Right lobe of liver (tissue), 6 donors: ENCODE results near the gene C1QL1. TPM values are rescaled to one million over a fixed set of nuclear protein-coding genes. Genes with fewer than 3 reads are reported as not detected.

Experiments used
- ATAC-seq, 4 donors: fragments of 200-7000 bp; cut with Tn5 transposase; one replicate each; pipeline ENCODE4 v1.9.1; 2020; ENCODE audit warnings: mild to moderate bottlenecking in 4 of 4, moderate library complexity in 4 of 4
- DNase-seq, 3 donors: peaks; one replicate each; pipeline ENCODE4 v3.0.0-alpha.2; 2020
- H3K27ac ChIP-seq, 3 donors: fragments of 200-600 bp; one replicate each; pipeline ENCODE4 v1.8.0; 2022
- H3K27me3 ChIP-seq, 2 donors: fragments of 200-600 bp; one replicate each; pipeline ENCODE4 v1.8.0; 2022
- H3K36me3 ChIP-seq, 4 donors: fragments of 200-600 bp; sonication (generic) in 1 of 4; one replicate each; pipeline versions ENCODE4 v1.5.1 to v1.8.0; 2017 to 2022; ENCODE audit warnings: control low read depth in 1 of 4
- H3K4me1 ChIP-seq, 4 donors: fragments of 200-600 bp; sonication (generic) in 1 of 4; one replicate each; pipeline versions ENCODE4 v1.5.1 to v1.8.0; 2017 to 2022; ENCODE audit warnings: control low read depth in 1 of 4
- H3K4me3 ChIP-seq, 3 donors: fragments of 200-600 bp; one replicate each; pipeline ENCODE4 v1.8.0; 2022
- H3K9me3 ChIP-seq, 4 donors: fragments of 200-600 bp; sonication (generic) in 1 of 4; one replicate each; pipeline versions ENCODE4 v1.5.1 to v1.8.0; 2017 to 2022; ENCODE audit warnings: control low read depth in 1 of 4
- POLR2A ChIP-seq: fragments of 450-650 bp; IDR thresholded peaks from one replicate; pipeline ENCODE4 v1.6.1; 2017; ENCODE audit warnings: antibody characterized with exemption, mild to moderate bottlenecking
- WGBS: methylation state at CpG from one replicate; pipeline ENCODE4 v1.1.6; 2018; ENCODE audit warnings: low coverage, low lambda C conversion rate; ENCODE audit not compliant: insufficient coverage; ENCODE audit errors: missing lambda C conversion rate; 5-methylcytosine and 5-hydroxymethylcytosine counted together
- intact Hi-C, 2 donors: fragments of 100-400 bp; cut with DNase I; formaldehyde crosslinking; loops; one replicate each; pipeline versions ENCODE4 v1.11.2 to v1.14.1; 2022
- total RNA-seq, 6 experiments: library from RNA; depleted of rRNA in 2 of 6; stranded (reverse); fragments of >200 nt in 2 of 6; fragmentation: NEBNext Ultra II Directional in 3 of 6; extraction: Animal tissue kit (Norgen Biotek cat#: 25700) in 3 of 6; gene quantifications; one replicate each; pipeline versions ENCODE4 v1.1.0 to v1.2.4, GENCODE V29; 2016 to 2023
- TF ChIP-seq, protein P1 (sequence below), 4 donors: fragments of 200-600 bp in 3 of 4; fragments of 450-650 bp in 1 of 4; IDR thresholded peaks; one replicate each; pipeline versions ENCODE4 v1.5.1 to v1.8.0; 2016 to 2022; ENCODE audit warnings: antibody characterized with exemption in 4 of 4, mild to moderate bottlenecking in 2 of 4
- donor health status: DM: no; HTN: yes; CAD: no.
- donor health status: DM: no; HTN: no; CAD: no.
- donor health status: DM: no; HTN: no; CAD: no.
- donor health status: DM: no; HTN: yes; CAD: no.
- donor health status: DM: no; HTN: yes; CAD: no.

Gene C1QL1
- total RNA-seq, 6 experiments from 2014 or later = 0.31 to 0.62 (median 0.38) TPM; not detected in 2

DNA sequence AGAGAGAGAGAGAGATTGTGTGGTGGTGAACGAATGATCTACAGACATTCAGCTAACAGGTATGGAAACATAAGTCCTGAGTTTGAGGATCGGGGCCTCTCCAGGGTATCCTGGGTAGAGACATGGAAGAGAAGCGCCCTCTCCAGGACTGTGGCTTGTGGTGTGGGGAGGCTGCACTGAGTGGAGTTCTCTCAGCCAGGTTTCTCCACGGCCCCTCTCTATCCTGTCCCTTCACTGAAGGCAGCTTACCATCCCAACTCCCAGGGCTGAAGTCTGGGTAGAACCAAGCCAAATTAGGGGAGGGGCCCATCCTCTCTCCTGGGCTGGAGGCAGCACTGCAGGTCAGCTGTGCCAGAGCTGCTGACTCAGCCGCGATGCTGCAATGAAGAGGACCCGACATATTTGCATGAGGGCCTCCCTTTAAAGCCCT is 6.2 kb downstream of the C1QL1 start:
- Histone ChIP-seq H3K36me3 (no peaks in the 10 kb centered on the region), H3K4me1 (peaks cover 0 to 3% (median 0%) of the 10 kb centered on the region in 4 donors), H3K9me3 (no peaks in the 10 kb centered on the region), H3K4me3 (no peak overlapping the region), H3K27me3 (peaks cover 0 to 14% of the 10 kb centered on the region in 2 donors), H3K27ac (no peak overlapping the region)
- WGBS = 100% methylated on average over 1 of the region's 7 CpGs
- intact Hi-C loops = no loop called here
- TF ChIP-seq, protein P1, sequence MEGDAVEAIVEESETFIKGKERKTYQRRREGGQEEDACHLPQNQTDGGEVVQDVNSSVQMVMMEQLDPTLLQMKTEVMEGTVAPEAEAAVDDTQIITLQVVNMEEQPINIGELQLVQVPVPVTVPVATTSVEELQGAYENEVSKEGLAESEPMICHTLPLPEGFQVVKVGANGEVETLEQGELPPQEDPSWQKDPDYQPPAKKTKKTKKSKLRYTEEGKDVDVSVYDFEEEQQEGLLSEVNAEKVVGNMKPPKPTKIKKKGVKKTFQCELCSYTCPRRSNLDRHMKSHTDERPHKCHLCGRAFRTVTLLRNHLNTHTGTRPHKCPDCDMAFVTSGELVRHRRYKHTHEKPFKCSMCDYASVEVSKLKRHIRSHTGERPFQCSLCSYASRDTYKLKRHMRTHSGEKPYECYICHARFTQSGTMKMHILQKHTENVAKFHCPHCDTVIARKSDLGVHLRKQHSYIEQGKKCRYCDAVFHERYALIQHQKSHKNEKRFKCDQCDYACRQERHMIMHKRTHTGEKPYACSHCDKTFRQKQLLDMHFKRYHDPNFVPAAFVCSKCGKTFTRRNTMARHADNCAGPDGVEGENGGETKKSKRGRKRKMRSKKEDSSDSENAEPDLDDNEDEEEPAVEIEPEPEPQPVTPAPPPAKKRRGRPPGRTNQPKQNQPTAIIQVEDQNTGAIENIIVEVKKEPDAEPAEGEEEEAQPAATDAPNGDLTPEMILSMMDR (IDR thresholded peaks at IDR 0.05) = no peak
- no peak for TF ChIP-seq POLR2A
- DNase-seq (peak in 1 of 3 donors; percentile 26), ATAC-seq (no peak)

DNA sequence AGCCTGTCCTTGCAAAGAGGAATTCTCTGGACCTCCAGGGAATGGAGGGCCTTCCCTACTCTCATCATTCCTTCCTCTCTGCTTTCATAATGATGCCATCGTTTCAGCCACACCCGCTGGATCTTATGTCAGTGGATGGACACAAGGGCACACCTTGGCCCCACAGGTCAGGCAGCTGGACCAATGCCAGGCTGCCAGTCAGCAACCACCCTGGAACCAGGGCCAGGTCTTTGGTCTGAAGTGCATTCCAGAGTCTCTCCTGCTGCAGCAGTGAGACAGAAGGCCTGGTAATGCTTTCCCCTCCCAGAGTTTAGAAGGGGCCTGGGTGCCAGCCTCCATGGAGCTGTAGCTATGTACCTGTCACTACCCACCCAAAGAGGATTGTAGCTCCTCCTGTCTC is 7.4 kb downstream of the C1QL1 start:
- Histone ChIP-seq H3K36me3 (no peaks in the 10 kb centered on the region), H3K27me3 (peaks cover 0 to 3% of the 10 kb centered on the region in 2 donors), H3K9me3 (no peaks in the 10 kb centered on the region), H3K4me3 (no peak overlapping the region), H3K4me1 (peaks cover 0 to 5% (median 0%) of the 10 kb centered on the region in 4 donors), H3K27ac (no peak overlapping the region)
- WGBS = 47% methylated on average over 2 of the region's 2 CpGs
- DNase-seq (peak in 1 of 3 donors; percentile 22), ATAC-seq (peak in 1 of 4 donors; percentile 32)
- intact Hi-C loops = no loop called here
- TF ChIP-seq, protein P1 (IDR thresholded peaks at IDR 0.05) = no peak
- no peak for TF ChIP-seq POLR2A

- no peak for TF ChIP-seq POLR2A
- TF ChIP-seq, protein P1 (IDR thresholded peaks at IDR 0.05) = no peak
- peak in 1 of 3 donors; percentile 47 for DNase-seq
Measured at GRCh38 chr17:44959821-44960531, 8.1 kb downstream of the C1QL1 start.

GRCh38 chr17:44956998-44957981 is 10.8 kb downstream of the C1QL1 start:
- TF ChIP-seq, protein P1 (IDR thresholded peaks at IDR 0.05) = no peak
- peaks cover 0 to 5% (median 0%) of the 10 kb centered on the region in 4 donors for H3K4me1 ChIP-seq
- peak in 1 of 3 donors; percentile 44 for DNase-seq
- intact Hi-C loops = no loop called here
- peak; percentile 34 to 63 (median 52) for ATAC-seq
- H3K9me3 ChIP-seq = no peaks in the 10 kb centered on the region
- H3K27ac ChIP-seq = no peak overlapping the region
- WGBS = 15% methylated on average over 3 of the region's 8 CpGs
- no peaks in the 10 kb centered on the region for H3K36me3 ChIP-seq
- no peaks in the 10 kb centered on the region for H3K27me3 ChIP-seq
- no peak overlapping the region for H3K4me3 ChIP-seq

More at GRCh38 chr17:44959821-44960531, 8.1 kb downstream of the C1QL1 start:
- Histone ChIP-seq H3K9me3 (no peaks in the 10 kb centered on the region), H3K27ac (no peak overlapping the region), H3K27me3 (no peaks in the 10 kb centered on the region), H3K4me1 (peaks cover 0 to 5% (median 0%) of the 10 kb centered on the region in 4 donors), H3K4me3 (no peak overlapping the region), H3K36me3 (no peaks in the 10 kb centered on the region)
- WGBS = 15% methylated on average over 20 of the region's 56 CpGs
- intact Hi-C loops = no loop called here
- no peak for ATAC-seq
